Stimulated activated CD4-positive, alpha-beta T cell treated with anti-CD3 and anti-CD28 coated beads, Interleukin-2, amount 100 ng/mL, for 4 hours (primary cell): ENCODE results near the gene KCTD5.
"Not testable (repeated sequence)": the region's sequence is repeated elsewhere in the genome, so short reads cannot be mapped to it uniquely, and the experiment has no call there.

Experiments used
- DNase-seq: peaks from one replicate; pipeline ENCODE4 v3.0.0-alpha.2; 2020; ENCODE audit warnings: low read depth

The KCTD5 gene

DNA sequence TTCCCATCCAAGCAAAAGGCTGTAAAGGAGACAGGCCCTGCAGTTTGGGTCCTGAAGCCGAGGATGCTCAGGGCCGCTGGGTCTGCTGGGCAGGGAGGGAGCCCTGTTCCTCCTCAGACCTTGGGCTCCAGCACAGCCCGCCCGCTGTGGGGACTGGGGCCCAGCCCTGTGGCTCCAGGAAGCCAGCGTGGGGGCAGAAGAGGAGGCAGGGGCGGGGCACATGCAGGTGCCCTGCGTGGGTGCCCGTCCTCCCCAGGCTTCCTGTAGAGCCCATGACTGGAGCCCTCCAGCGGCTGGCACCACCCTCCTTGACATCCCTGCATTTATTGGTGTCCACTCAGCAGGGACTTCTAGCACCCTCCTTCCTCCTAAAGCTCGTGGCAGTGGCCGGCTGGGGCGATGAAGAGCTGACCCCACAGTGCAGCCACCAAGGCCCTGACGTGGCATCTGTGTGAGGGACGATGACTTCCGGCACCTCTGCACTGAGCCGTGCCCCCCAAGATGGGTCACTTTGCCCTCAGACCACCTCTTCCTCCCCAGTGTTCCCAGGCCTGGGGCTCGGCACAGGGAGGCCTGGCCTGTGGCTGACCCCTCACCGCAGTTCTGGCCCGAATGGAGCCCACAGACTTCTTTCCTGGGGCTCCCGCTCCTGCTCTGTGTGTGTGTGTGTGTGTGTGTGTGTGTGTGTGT is 27.8 kb downstream of the KCTD5 start:
- DNase-seq = no peak

GRCh38 chr16:2710711-2711231 is 28.4 kb downstream of the KCTD5 start:
- no peak for DNase-seq

- no peak for DNase-seq
Measured at GRCh38 chr16:2711370-2712062, 29.2 kb downstream of the KCTD5 start.

- no peak for DNase-seq
Measured at GRCh38 chr16:2712063-2712441, 29.7 kb downstream of the KCTD5 start.

GRCh38 chr16:2712546-2712945 is 30.2 kb downstream of the KCTD5 start:
- DNase-seq = no peak

DNA sequence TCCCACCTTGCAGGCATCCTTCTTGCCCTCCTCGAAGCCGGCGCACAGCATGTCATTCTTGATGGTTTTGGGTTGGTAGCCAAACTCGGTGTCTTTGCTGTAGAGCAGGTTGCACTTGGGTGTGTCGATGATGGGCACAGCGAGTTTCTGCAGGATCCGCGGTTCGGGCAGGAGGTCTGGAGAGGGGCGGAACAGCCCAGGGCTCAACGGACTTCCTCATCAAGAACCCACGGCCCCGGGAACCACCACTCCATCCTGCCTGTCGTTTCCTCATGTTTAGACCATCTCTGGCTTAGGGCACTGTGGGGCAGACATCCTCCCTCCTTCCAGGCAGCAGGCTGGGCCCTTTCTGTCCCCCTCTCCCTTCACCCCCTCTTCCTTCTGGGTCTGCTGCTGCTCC is 31.2 kb downstream of the KCTD5 start:
- no peak for DNase-seq

GRCh38 chr16:2713985-2714774 is 31.9 kb downstream of the KCTD5 start:
- no peak for DNase-seq

- DNase-seq = no peak
Measured at GRCh38 chr16:2715064-2715463, 32.7 kb downstream of the KCTD5 start.

DNA sequence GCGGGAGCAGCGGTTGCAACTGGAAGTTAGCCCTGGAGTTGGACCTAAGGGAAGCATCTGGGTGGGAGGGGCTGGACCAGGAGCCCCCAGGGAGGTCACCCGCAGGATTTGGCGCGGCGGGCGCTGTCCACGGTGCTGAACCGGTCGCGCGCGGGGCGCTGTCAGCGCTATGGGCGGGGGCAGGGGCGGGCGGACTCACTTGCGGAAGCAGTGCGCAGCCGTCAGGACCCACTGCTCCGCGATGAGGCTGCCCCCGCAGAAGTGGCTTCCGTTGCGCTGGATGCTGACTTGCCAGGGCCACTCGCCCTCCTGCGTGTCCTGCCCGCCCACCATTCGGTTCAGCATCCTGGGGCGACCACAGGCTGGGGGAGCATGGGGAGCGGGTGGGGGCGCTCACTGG is 33.2 kb downstream of the KCTD5 start:
- DNase-seq = peak; percentile 74

DNA sequence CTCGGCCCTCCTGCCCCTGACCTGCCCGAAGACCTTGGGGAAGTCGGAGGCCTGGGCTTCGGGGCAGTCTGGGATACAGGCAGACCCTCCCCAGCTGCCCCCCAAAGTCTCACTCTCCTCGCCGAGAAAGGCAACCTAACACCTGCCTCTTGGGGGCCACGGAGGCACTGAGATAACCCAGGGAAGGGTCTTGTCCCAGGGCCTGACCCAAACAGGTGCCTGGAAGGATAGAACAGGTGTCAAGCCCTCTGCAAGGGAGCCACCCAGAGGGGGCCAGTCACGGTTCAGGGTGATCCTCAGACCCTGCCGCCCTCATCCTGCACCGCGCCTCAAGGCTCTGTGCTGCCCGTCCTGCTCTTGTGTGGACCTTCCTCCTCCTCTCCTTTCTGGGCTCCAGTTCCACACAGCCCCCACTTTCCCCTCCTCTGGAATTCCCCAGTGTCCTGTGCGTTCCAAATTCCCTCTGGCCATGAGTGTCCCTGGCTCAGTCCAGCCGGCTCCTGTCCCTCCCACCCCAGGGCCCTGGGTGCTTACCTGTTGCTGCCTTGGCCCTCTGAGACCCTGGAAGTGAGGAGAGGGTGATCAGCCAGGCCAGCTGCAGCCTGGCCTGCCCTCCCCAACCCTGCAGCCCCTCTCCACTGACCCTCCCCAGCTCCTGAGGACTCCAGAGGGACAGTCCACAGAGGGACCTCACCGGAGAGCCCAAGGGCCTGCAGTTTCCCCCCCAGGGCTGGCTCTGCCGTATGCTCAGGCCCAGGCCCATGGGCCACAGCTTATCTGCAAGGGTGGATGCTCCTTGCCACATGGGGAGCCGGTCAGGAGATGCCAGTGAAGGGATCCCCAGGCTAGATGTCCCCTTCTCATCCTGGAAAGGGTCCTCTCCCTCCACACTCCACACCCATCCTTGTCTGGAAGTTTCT is 33.9 kb downstream of the KCTD5 start:
- DNase-seq = no peak

DNA sequence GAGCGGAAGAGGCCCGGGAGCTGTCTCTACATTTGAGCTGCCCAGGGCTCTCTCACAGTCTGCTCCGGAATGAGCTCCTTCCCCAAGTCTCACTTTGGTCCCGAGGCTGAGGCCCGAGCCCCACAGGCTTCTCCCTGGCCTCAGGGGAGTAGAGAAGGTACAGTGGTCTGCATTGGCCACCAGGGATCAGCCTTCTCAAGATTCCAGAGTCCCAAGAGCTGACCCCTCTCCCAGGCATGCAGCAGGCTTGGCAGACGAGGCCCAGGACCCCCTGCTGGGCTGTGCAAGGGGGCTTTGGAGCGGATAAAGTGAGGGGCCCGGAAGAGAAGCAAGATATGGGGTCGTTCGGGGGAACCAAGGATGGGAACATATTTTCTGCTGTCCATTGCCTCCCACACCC is 34.6 kb downstream of the KCTD5 start:
- no peak for DNase-seq

- DNase-seq = no peak
Measured at GRCh38 chr16:2717383-2718263, 35.3 kb downstream of the KCTD5 start.

DNA sequence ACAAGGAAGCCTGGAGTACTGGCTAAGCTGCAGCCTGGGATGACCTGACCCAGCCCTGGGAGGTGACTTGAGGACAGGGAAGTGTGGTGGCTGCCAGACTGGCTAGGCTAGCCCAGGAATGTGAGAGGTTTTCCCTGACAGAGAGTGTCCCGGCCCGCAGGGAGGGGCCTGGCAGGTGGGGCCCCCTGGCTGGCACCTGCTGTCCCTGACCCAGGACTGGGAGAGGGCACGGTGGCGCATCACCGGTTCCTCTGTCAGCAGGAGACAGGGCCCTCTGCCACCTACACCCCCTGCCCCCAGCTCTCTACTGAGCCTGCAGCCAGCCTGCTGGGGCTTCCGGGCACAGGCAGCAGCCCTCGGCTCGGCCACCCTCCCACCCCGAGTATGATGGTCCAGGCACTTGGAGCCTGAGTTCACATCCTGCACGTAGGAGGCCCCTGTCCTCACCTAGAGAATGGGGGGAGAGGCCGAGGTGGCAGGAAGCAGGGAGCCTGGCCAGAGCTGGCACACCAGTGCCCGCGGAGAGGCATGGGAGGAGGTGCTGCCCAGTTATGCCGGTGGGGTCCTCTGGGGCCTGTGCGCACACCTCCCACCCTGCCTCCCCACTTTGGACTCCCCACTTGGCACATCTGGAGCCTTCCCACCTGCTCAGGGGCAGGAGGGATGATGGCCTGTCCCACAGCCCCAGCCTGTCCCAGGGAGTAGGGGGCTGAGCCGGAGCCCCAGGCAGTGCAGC is 37.2 kb downstream of the KCTD5 start:
- DNase-seq = no peak

DNA sequence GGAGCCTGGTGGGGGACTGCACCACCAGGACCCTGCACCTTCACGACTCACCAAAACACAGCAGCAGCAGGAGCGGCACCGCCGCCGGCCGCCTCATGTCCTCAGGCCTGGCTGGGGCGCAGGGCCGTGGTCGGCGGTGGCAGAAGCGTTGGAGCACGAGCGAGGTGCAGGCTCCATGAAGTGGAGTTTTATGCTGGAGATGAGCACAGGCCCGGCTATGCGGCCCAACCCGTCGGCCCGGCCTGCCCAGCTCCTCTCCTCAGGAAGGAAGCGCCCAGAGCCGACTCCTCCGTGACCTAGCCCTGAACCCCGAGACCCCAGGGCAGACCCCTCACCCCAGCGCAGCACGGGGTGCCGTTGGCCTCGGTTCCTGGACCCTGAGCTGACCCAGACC is 37.7 kb downstream of the KCTD5 start, which contains the start of gene PRSS27:
Gene PRSS27 (minus strand): TSS at position 161 of the 394 bp plus-strand sequence. CDS start 64 bp downstream, at position 97.
- no peak for DNase-seq

GRCh38 chr16:2720719-2721633 is 38.7 kb downstream of the KCTD5 start:
- DNase-seq = peak; percentile 73

- DNase-seq = not testable (repeated sequence)
Measured at GRCh38 chr16:2721634-2722173, 39.4 kb downstream of the KCTD5 start.

DNA sequence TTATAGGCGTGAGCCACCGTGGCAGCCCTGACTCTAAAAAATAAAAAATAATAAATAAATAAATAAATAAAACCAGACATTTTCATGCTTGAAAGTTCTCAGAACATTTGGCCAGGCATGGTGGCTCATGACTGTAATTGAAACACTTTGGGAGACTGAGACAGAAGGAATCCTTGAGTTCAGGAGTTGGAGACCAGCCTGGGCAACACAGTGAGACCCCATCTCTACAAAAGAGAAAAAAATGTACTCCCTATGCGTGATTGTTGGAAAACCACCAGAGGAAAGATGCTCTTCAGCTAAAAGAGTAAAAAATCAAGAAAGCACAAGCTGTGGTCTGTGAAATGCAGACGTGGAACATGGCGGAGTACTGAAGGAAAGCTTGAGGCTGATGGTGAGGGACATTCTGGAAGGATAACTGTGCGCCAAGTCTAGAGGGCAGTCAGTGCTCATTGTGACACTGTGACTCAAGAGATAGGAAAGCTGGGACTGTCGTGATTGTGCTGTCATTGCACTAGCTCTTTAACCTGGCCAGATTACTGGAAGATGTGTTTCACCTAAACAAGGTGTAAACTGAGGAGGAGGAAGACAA is 41.9 kb downstream of the KCTD5 start:
- no peak for DNase-seq

DNA sequence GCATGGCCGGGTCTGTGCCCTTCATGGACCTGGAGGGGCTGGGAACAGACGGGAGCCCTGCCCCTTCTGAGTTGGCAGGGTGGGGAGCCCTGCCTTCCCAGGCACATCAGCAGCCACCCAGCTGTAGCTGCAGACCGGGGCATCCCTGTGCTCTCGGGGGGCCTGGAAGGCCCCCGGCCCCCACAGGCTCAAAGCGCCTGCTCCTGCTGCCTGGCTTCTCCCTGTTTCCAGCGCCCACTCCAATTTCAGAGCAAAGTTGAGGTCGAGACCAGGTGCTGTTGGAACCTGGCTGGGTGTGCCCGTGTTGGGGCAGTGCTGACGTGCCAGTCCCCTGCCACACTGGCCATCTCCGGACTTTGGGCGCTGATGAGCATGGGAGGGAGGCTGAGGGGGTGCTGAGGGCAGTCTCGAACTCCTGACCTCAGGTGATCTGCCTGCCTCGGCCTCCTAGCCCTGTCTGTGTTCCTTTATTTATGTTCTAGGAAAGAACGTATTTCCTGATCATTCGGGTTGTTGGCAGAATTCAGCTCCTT is 42.6 kb downstream of the KCTD5 start:
- no peak for DNase-seq
